ENCODE measurements around the gene ZNF622.
"Not testable (repeated sequence)": the region's sequence is repeated elsewhere in the genome, so short reads cannot be mapped to it uniquely, and the experiment has no call there.

ZNF622 gene

GRCh38 chr5:16480144-16480543 lies 14.5 kb upstream of the ZNF622 start:
- DNase-seq, result no peak

GRCh38 chr5:16477541-16477940 lies 11.9 kb upstream of the ZNF622 start:
- no peak for DNase-seq

- DNase-seq, result not testable (repeated sequence)
Observed at GRCh38 chr5:16476417-16476816, 10.8 kb upstream of the ZNF622 start.

GRCh38 chr5:16471387-16471786 lies 5.8 kb upstream of the ZNF622 start:
- DNase-seq, result no peak

- DNase-seq, result peak; percentile 24
Observed at GRCh38 chr5:16467363-16468219, 2.0 kb upstream of the ZNF622 start.

- DNase-seq, result peak; percentile 26
Observed at GRCh38 chr5:16464664-16465543, 696 bp downstream of the ZNF622 start.

- no peak for DNase-seq
Observed at GRCh38 chr5:16464231-16464630, 1.4 kb downstream of the ZNF622 start.

GRCh38 chr5:16461782-16462181 lies 3.8 kb downstream of the ZNF622 start:
- DNase-seq, result no peak

- no peak for DNase-seq
Observed at GRCh38 chr5:16461026-16461425, 4.6 kb downstream of the ZNF622 start.

GRCh38 chr5:16459451-16459850 lies 6.1 kb downstream of the ZNF622 start:
- no peak for DNase-seq

GRCh38 chr5:16457853-16458252 lies 7.7 kb downstream of the ZNF622 start:
- no peak for DNase-seq

GRCh38 chr5:16457451-16457850 lies 8.1 kb downstream of the ZNF622 start:
- DNase-seq, result no peak

GRCh38 chr5:16456103-16456832 lies 9.3 kb downstream of the ZNF622 start:
- DNase-seq, result peak; percentile 24

GRCh38 chr5:16455668-16456067 lies 9.9 kb downstream of the ZNF622 start:
- DNase-seq, result no peak

- no peak for DNase-seq
Observed at GRCh38 chr5:16454686-16455085, 10.9 kb downstream of the ZNF622 start.

GRCh38 chr5:16453609-16454008 lies 12.0 kb downstream of the ZNF622 start:
- no peak for DNase-seq

- DNase-seq, result no peak
Observed at GRCh38 chr5:16450163-16450562, 15.4 kb downstream of the ZNF622 start.

- no peak for DNase-seq
Observed at GRCh38 chr5:16446993-16447392, 18.6 kb downstream of the ZNF622 start.

GRCh38 chr5:16437977-16438376 lies 27.6 kb downstream of the ZNF622 start:
- no peak for DNase-seq

GRCh38 chr5:16436065-16436682 lies 29.4 kb downstream of the ZNF622 start:
- not testable (repeated sequence) for DNase-seq

GRCh38 chr5:16431490-16431889 lies 34.1 kb downstream of the ZNF622 start:
- DNase-seq, result no peak

- no peak for DNase-seq
Observed at GRCh38 chr5:16430349-16431089, 35.1 kb downstream of the ZNF622 start.
